Neural cell (in vitro differentiated cells): ENCODE results near the gene STUM.

Experiments used
- EP300 ChIP-seq: fragments of 450-650 bp; conservative IDR thresholded peaks from 2 replicates; pipeline ENCODE4 v1.6.1; 2014; ENCODE audit warnings: antibody characterized with exemption, mild to moderate bottlenecking, moderate library complexity; ENCODE audit not compliant: poor library complexity, severe bottlenecking
- EZH2 ChIP-seq: fragments of 200-600, 300-800 bp; shearing (Covaris generic), sonication (generic); IDR thresholded peaks from 2 replicates; pipeline ENCODE4 v1.6.1; 2014; ENCODE audit warnings: antibody characterized with exemption, low read length, borderline replicate concordance, mild to moderate bottlenecking; ENCODE audit not compliant: insufficient read depth, poor library complexity, severe bottlenecking
- POLR2AphosphoS5 ChIP-seq: IDR thresholded peaks from 2 replicates; pipeline ENCODE4 v1.6.1; 2012
- TAF1 ChIP-seq: IDR thresholded peaks from 2 replicates; pipeline ENCODE4 v1.6.1; 2012; ENCODE audit warnings: low read depth
- TF ChIP-seq, protein P1 (sequence below): fragments of 450-650 bp; IDR thresholded peaks from 2 replicates; pipeline ENCODE4 v1.5.1; 2014; ENCODE audit warnings: antibody characterized with exemption, mild to moderate bottlenecking, moderate library complexity; ENCODE audit not compliant: poor library complexity, severe bottlenecking

DNA sequence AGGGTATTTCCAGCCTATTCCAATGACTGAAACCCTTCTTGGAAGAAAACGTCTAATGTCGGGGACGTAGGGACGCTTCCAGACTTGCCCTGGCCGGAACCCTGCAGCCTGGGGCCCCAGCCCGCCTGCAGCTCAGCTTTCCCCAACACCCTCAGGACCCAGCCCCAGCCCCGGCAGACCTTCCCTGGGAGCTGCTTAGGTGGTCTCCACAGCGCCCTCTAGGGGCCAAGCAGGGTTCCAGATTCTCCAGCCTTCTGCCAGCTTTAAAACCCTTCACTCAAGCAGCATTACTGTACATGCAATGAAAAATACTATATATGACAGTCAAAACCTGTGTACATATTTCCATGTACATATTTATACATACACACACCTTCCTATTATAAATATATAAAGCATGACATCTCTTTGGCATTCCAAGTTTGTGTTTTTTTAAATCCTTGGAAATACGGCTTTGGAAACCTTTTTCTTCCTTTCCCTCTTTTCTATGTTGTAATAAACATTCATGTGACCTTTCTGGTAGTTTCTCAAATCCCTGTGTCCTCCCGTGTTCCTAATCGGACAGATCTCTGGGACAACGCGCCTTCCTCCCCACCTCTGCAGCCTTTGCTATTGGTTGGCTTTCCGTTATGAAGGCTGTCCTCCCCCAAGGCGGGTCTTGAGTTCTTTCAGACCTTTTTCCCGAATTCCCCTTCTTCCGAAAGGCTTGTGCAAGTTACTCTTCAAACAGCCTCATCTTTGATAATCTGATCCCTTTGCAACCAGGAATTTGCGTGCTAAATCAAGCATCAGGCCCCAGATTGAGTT lies 60.3 kb downstream of the STUM start:
- no peak for TF ChIP-seq EP300
- TF ChIP-seq, protein P1, sequence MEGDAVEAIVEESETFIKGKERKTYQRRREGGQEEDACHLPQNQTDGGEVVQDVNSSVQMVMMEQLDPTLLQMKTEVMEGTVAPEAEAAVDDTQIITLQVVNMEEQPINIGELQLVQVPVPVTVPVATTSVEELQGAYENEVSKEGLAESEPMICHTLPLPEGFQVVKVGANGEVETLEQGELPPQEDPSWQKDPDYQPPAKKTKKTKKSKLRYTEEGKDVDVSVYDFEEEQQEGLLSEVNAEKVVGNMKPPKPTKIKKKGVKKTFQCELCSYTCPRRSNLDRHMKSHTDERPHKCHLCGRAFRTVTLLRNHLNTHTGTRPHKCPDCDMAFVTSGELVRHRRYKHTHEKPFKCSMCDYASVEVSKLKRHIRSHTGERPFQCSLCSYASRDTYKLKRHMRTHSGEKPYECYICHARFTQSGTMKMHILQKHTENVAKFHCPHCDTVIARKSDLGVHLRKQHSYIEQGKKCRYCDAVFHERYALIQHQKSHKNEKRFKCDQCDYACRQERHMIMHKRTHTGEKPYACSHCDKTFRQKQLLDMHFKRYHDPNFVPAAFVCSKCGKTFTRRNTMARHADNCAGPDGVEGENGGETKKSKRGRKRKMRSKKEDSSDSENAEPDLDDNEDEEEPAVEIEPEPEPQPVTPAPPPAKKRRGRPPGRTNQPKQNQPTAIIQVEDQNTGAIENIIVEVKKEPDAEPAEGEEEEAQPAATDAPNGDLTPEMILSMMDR: peak; percentile 49
- no peak for TF ChIP-seq POLR2AphosphoS5
- TF ChIP-seq TAF1: no peak
- no peak for TF ChIP-seq EZH2
